Chondrocyte (in vitro differentiated cells): ENCODE data around the gene GPR137B. TPM values are rescaled to one million over a fixed set of nuclear protein-coding genes. Genes with fewer than 3 reads are reported as not detected.
"Not testable (repeated sequence)": the region's sequence is repeated elsewhere in the genome, so short reads cannot be mapped to it uniquely, and the experiment has no call there.

ENCODE experiments used
- DNase-seq: peaks from one replicate; pipeline ENCODE4 v3.0.0; 2021; ENCODE audit warnings: mixed read lengths, low spot score
- H3K27ac Mint-ChIP-seq: one replicate; pipeline ENCODE4 v1.8.0; 2021; ENCODE audit warnings: mild to moderate bottlenecking, moderate library complexity, mixed read lengths; ENCODE audit not compliant: unreplicated experiment
- H3K27me3 Mint-ChIP-seq: 2 replicates; pipeline ENCODE4 v1.8.0; 2021; ENCODE audit warnings: low read depth, mixed read lengths
- H3K36me3 Mint-ChIP-seq: 2 replicates; pipeline ENCODE4 v1.8.0; 2021; ENCODE audit warnings: low read depth, mixed read lengths
- H3K4me1 Mint-ChIP-seq: 2 replicates; pipeline ENCODE4 v1.8.0; 2021; ENCODE audit warnings: low read depth, mild to moderate bottlenecking, mixed read lengths
- H3K4me3 Mint-ChIP-seq: one replicate; pipeline ENCODE4 v1.8.0; 2021; ENCODE audit warnings: mild to moderate bottlenecking, moderate library complexity, mixed read lengths; ENCODE audit not compliant: unreplicated experiment
- H3K9me3 Mint-ChIP-seq: 2 replicates; pipeline ENCODE4 v1.8.0; 2021; ENCODE audit warnings: low read depth, mixed read lengths
- total RNA-seq: library from RNA; stranded (reverse); gene quantifications from 3 replicates; pipeline ENCODE4 v1.2.1, GENCODE V29; 2021
- TF ChIP-seq, protein P1 (sequence below): fragments of 200-600 bp; sonication (generic); IDR thresholded peaks from 2 replicates; pipeline ENCODE4 v1.5.0; 2021; ENCODE audit warnings: antibody characterized with exemption, mild to moderate bottlenecking, moderate library complexity

GPR137B gene
- total RNA-seq, 1 donor from 2014 or later: 12.2 TPM

DNA sequence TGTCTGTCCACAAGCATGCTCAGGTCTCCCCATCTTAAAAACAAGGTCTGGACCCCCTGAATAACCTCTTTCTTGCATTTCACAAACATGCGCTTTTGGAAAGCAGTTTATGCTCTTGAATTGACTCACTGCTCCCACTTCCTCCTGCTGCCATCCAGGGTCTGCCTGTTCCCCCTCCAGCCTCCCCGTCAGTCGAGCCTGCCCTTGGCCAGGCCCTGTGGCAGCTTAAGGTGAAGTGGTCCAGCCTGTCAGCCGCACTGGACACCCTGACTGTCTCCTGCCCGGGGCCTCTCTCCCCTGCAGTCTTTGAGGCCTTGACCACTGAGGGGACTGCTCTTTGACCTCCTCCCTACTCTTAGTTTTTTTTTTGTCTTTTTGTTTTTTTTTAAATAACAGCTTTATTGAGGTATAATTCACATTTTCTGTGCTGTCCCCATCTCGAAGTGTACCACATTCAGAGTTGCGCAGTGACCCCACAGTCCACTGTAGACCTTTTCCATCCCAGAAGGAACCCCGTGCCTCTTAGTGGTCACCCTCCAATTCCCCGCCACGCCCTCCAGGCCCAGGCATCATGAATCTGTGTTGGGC is 18.3 kb downstream of the GPR137B start:
- no peak for DNase-seq
- Mint-ChIP-seq H3K4me3 (no peak overlapping the region), H3K4me1 (no peaks in the 10 kb centered on the region), H3K36me3 (peaks cover 10% of the 10 kb centered on the region), H3K9me3 (peaks cover 11% of the 10 kb centered on the region), H3K27ac (no peak overlapping the region), H3K27me3 (no peaks in the 10 kb centered on the region)
- TF ChIP-seq, protein P1, sequence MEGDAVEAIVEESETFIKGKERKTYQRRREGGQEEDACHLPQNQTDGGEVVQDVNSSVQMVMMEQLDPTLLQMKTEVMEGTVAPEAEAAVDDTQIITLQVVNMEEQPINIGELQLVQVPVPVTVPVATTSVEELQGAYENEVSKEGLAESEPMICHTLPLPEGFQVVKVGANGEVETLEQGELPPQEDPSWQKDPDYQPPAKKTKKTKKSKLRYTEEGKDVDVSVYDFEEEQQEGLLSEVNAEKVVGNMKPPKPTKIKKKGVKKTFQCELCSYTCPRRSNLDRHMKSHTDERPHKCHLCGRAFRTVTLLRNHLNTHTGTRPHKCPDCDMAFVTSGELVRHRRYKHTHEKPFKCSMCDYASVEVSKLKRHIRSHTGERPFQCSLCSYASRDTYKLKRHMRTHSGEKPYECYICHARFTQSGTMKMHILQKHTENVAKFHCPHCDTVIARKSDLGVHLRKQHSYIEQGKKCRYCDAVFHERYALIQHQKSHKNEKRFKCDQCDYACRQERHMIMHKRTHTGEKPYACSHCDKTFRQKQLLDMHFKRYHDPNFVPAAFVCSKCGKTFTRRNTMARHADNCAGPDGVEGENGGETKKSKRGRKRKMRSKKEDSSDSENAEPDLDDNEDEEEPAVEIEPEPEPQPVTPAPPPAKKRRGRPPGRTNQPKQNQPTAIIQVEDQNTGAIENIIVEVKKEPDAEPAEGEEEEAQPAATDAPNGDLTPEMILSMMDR: no peak

DNA sequence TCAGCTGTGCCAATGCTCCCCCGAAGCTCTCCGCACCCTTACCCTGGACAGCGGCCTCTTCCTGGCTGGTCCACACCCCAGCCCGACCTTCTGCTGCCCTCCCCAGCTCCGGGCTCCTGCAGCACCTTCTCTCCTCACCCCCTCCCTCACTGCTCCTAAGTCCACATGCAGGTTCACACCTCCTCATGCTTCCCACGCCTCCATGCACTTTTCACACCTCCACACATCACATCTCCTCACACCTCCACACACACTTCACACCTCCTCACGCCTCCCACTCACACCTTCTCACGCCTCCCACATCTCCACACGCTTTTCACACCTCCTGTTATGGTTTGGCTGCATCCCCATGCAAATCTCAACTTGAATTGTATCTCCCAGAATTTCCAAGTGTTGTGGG is 18.9 kb downstream of the GPR137B start:
- DNase-seq: no peak
- no peaks in the 10 kb centered on the region for H3K27me3 Mint-ChIP-seq
- peaks cover 10% of the 10 kb centered on the region for H3K36me3 Mint-ChIP-seq
- no peaks in the 10 kb centered on the region for H3K4me1 Mint-ChIP-seq
- peaks cover 11% of the 10 kb centered on the region for H3K9me3 Mint-ChIP-seq
- H3K27ac Mint-ChIP-seq: no peak overlapping the region
- H3K4me3 Mint-ChIP-seq: no peak overlapping the region
- TF ChIP-seq, protein P1: no peak

DNA sequence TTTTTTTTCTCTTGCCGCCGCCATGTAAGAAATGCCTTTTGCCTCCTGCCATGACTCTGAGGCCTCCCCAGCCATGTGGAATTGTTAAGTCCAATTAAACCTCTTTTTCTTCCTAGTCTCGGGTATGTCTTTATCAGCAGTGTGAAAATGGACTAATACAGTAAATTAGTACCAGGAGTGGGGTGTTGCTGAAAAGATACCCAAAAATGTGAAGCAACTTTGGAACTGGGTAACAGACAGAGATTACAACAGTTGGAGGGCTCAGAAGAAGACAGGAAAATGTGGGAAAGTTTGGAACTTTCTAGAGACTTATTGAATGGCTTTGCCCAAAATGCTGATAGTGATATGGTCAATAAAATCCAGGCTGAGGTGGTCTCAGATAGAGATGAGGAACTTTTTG is 19.4 kb downstream of the GPR137B start:
- not testable (repeated sequence) for H3K36me3 Mint-ChIP-seq, H3K4me1 Mint-ChIP-seq, DNase-seq, H3K27me3 Mint-ChIP-seq, H3K27ac Mint-ChIP-seq, H3K4me3 Mint-ChIP-seq
- peaks cover 11% of the 10 kb centered on the region for H3K9me3 Mint-ChIP-seq

DNA sequence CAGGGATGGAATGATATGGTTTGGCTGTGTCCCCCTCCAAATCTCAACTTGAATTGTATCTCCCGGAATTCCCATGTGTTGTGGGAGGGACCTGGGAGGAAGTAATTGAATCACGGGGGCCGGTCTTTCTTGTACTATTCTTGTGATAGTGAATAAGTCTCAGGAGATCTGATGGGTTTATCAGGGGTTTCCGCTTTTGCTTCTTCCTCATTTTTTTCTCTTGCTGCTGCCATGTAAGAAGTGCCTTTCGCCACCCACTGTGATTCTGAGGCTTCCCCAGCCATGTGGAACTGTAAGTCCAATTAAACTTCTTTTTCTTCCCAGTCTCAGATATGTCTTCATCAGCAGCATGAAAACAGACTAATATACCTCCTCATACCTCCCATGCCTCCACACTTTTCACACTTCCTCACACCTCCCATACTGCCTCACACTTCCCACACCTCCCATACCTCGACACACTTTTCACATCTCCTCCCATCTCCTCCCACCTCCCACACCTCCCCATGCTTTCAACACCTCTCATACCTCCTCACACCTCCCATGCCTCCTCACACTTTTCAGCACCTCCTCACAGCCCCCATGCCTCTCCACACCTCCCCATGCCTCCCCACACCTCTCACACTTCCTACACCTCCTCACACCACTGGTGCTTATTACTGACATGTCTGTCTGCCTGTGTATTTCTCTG is 21.3 kb downstream of the GPR137B start:
- H3K4me3 Mint-ChIP-seq: no peak overlapping the region
- no peaks in the 10 kb centered on the region for H3K27me3 Mint-ChIP-seq
- peaks cover 10% of the 10 kb centered on the region for H3K36me3 Mint-ChIP-seq
- TF ChIP-seq, protein P1: no peak
- no peak for DNase-seq
- H3K4me1 Mint-ChIP-seq: no peaks in the 10 kb centered on the region
- peaks cover 11% of the 10 kb centered on the region for H3K9me3 Mint-ChIP-seq
- no peak overlapping the region for H3K27ac Mint-ChIP-seq

DNA sequence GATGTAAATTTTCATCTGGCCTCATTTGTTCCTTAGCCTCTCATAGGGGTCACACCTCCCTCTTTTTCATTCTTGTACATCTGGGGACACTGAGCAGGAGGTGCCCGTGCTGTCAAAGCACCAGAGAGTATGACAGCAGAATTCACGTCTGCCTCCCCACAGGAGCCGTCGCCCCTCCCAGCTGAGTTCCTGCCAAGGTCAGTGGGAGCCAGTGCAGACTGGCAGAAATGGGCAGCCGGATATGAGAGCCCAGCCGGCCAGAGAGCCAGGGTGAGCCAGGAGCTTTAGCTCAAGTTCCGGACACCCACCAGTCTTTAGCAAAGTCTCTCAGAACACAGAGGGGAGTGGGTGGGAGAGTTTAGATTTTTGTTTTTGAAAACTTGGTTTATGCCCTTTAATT is 21.9 kb downstream of the GPR137B start:
- no peaks in the 10 kb centered on the region for H3K4me1 Mint-ChIP-seq
- TF ChIP-seq, protein P1: no peak
- H3K36me3 Mint-ChIP-seq: peaks cover 10% of the 10 kb centered on the region
- H3K4me3 Mint-ChIP-seq: no peak overlapping the region
- no peak for DNase-seq
- no peak overlapping the region for H3K27ac Mint-ChIP-seq
- H3K27me3 Mint-ChIP-seq: no peaks in the 10 kb centered on the region
- peaks cover 11% of the 10 kb centered on the region for H3K9me3 Mint-ChIP-seq
